Jurkat, Clone E6-1 (cell line): ENCODE results near the gene CRBN.

ENCODE experiments used
- DNase-seq: peaks from one replicate; pipeline ENCODE4 v3.0.0-alpha.2; 2011; ENCODE audit warnings: low read depth, low spot score
- H3K4me3 ChIP-seq: 2 replicates; pipeline ENCODE4 v1.5.1; 2011; ENCODE audit warnings: mild to moderate bottlenecking, low read length, control low read depth, moderate library complexity

Gene CRBN

GRCh38 chr3:3178498-3179328, 778 bp downstream of the CRBN start:
- no peak for DNase-seq
- peak overlapping the region; percentile 76 for H3K4me3 ChIP-seq

- no peak for DNase-seq
- peak overlapping the region; percentile 76 for H3K4me3 ChIP-seq
Observed at GRCh38 chr3:3177861-3178497, 1.5 kb downstream of the CRBN start.

GRCh38 chr3:3172627-3173026, 6.9 kb downstream of the CRBN start:
- DNase-seq: peak; percentile 45
- peak overlapping the region; percentile 44 for H3K4me3 ChIP-seq

- H3K4me3 ChIP-seq: no peak overlapping the region
- DNase-seq: peak; percentile 61
Observed at GRCh38 chr3:3170998-3171397, 8.5 kb downstream of the CRBN start.

GRCh38 chr3:3165650-3166049, 13.8 kb downstream of the CRBN start:
- no peak for DNase-seq
- H3K4me3 ChIP-seq: no peak overlapping the region

- no peak for DNase-seq
- H3K4me3 ChIP-seq: no peak overlapping the region
Observed at GRCh38 chr3:3165241-3165640, 14.2 kb downstream of the CRBN start.

GRCh38 chr3:3160826-3161225, 18.7 kb downstream of the CRBN start:
- no peak for DNase-seq
- no peak overlapping the region for H3K4me3 ChIP-seq

- DNase-seq: no peak
- no peak overlapping the region for H3K4me3 ChIP-seq
Observed at GRCh38 chr3:3157484-3157883, 22.0 kb downstream of the CRBN start.

GRCh38 chr3:3154879-3155610, 24.4 kb downstream of the CRBN start:
- no peak overlapping the region for H3K4me3 ChIP-seq

GRCh38 chr3:3151513-3151912, 28.0 kb downstream of the CRBN start:
- DNase-seq: no peak
- no peak overlapping the region for H3K4me3 ChIP-seq

More at GRCh38 chr3:3154879-3155610, 24.4 kb downstream of the CRBN start:
- no peak for DNase-seq

- DNase-seq: no peak
- H3K4me3 ChIP-seq: no peak overlapping the region
Observed at GRCh38 chr3:3149560-3149959, 29.9 kb downstream of the CRBN start.

- H3K4me3 ChIP-seq: no peak overlapping the region
- DNase-seq: no peak
Observed at GRCh38 chr3:3145831-3146230, 33.7 kb downstream of the CRBN start.

GRCh38 chr3:3141939-3142338, 37.6 kb downstream of the CRBN start:
- no peak for DNase-seq
- no peak overlapping the region for H3K4me3 ChIP-seq

- no peak for DNase-seq
- H3K4me3 ChIP-seq: no peak overlapping the region
Observed at GRCh38 chr3:3137526-3137925, 42.0 kb downstream of the CRBN start.

- H3K4me3 ChIP-seq: no peak overlapping the region
- no peak for DNase-seq
Observed at GRCh38 chr3:3134750-3135448, 44.6 kb downstream of the CRBN start.

- H3K4me3 ChIP-seq: no peak overlapping the region
- no peak for DNase-seq
Observed at GRCh38 chr3:3133500-3133899, 46.0 kb downstream of the CRBN start.

- DNase-seq: no peak
- H3K4me3 ChIP-seq: no peak overlapping the region
Observed at GRCh38 chr3:3129579-3129978, 49.9 kb downstream of the CRBN start.

- peak; percentile 10 for DNase-seq
- H3K4me3 ChIP-seq: peak overlapping the region; percentile 91
Observed at GRCh38 chr3:3127432-3128010, 52.0 kb downstream of the CRBN start.
